SK-N-SH treated with all-trans-retinoic acid at 6 μM for 48 hours (cell line): ENCODE data around the gene LINGO3.

Experiments
- ATAC-seq: fragments of 200-7000 bp; cut with Tn5 transposase; 3 replicates; pipeline ENCODE4 v1.9.1; 2020; ENCODE audit warnings: mild to moderate bottlenecking, moderate library complexity
- ARNTL ChIP-seq: fragments of 450-650 bp; formaldehyde crosslinking; IDR thresholded peaks from 2 replicates; pipeline ENCODE4 v1.5.0; 2020; ENCODE audit warnings: low read depth, mild to moderate bottlenecking, moderate library complexity, borderline replicate concordance
- BACH2 ChIP-seq: fragments of 250-450 bp; sonication (Bioruptor Pico); IDR thresholded peaks from 2 replicates; pipeline ENCODE4 v1.9.0; 2021; ENCODE audit warnings: mild to moderate bottlenecking, borderline replicate concordance
- CREB5 ChIP-seq: fragments of 250-450 bp; sonication (Bioruptor Pico); IDR thresholded peaks from 2 replicates; pipeline ENCODE4 v1.5.1; 2020; ENCODE audit warnings: low read depth, mild to moderate bottlenecking, moderate library complexity
- CSDC2 ChIP-seq: fragments of 250-450 bp; sonication (Bioruptor Pico); IDR thresholded peaks from 2 replicates; pipeline ENCODE4 v1.5.0; 2020; ENCODE audit warnings: mild to moderate bottlenecking, moderate library complexity
- CSRNP3 ChIP-seq: fragments of 250-450 bp; sonication (Bioruptor Pico); IDR thresholded peaks from 2 replicates; pipeline ENCODE4 v1.5.1; 2021; ENCODE audit warnings: mild to moderate bottlenecking, moderate library complexity
- ESRRG ChIP-seq: fragments of 250-450 bp; sonication (Bioruptor Pico); IDR thresholded peaks from 2 replicates; pipeline ENCODE4 v1.6.1; 2021; ENCODE audit warnings: mild to moderate bottlenecking
- GLIS3 ChIP-seq: fragments of 250-450 bp; sonication (Bioruptor Pico); IDR thresholded peaks from 2 replicates; pipeline ENCODE4 v1.5.0; 2020; ENCODE audit warnings: mild to moderate bottlenecking, moderate library complexity
- OSR1 ChIP-seq: fragments of 250-450 bp; sonication (Bioruptor Pico); IDR thresholded peaks from 2 replicates; pipeline ENCODE4 v1.8.0; 2022; ENCODE audit warnings: moderate library complexity, mild to moderate bottlenecking, inconsistent platforms
- PATZ1 ChIP-seq: fragments of 250-450 bp; sonication (Bioruptor Pico); IDR thresholded peaks from 2 replicates; pipeline ENCODE4 v1.8.0; 2020; ENCODE audit warnings: mild to moderate bottlenecking, moderate library complexity, borderline replicate concordance
- SNAI2 ChIP-seq: fragments of 250-450 bp; sonication (Bioruptor Pico); IDR thresholded peaks from 2 replicates; pipeline ENCODE4 v1.5.0; 2020; ENCODE audit warnings: mild to moderate bottlenecking, moderate library complexity
- TCF4 ChIP-seq: fragments of 250-450 bp; sonication (Bioruptor Pico); IDR thresholded peaks from 2 replicates; pipeline ENCODE4 v1.8.0; 2021; ENCODE audit warnings: mild to moderate bottlenecking, moderate library complexity, borderline replicate concordance
- TOX ChIP-seq: fragments of 250-450 bp; sonication (Bioruptor Pico); IDR thresholded peaks from 2 replicates; pipeline ENCODE4 v1.8.0; 2021; ENCODE audit warnings: mild to moderate bottlenecking, moderate library complexity, borderline replicate concordance
- TSHZ2 ChIP-seq: fragments of 250-450 bp; sonication (Bioruptor Pico); IDR thresholded peaks from 2 replicates; pipeline ENCODE4 v1.5.0; 2020; ENCODE audit warnings: mild to moderate bottlenecking, moderate library complexity
- ZFP30 ChIP-seq: fragments of 450-650 bp; formaldehyde crosslinking; IDR thresholded peaks from 2 replicates; pipeline ENCODE4 v1.5.0; 2022; ENCODE audit warnings: mild to moderate bottlenecking, moderate library complexity
- ZNF565 ChIP-seq: fragments of 450-650 bp; formaldehyde crosslinking; conservative IDR thresholded peaks from 2 replicates; pipeline ENCODE4 v1.5.0; 2020; ENCODE audit warnings: low read depth, mild to moderate bottlenecking, moderate library complexity
- ZNF70 ChIP-seq: fragments of 450-650 bp; formaldehyde crosslinking; IDR thresholded peaks from 2 replicates; pipeline ENCODE4 v1.5.0; 2020; ENCODE audit warnings: mild to moderate bottlenecking, moderate library complexity
- ZNF8 ChIP-seq: fragments of 450-650 bp; formaldehyde crosslinking; IDR thresholded peaks from 2 replicates; pipeline ENCODE4 v1.5.0; 2020; ENCODE audit warnings: mild to moderate bottlenecking, moderate library complexity

LINGO3 gene

GRCh38 chr19:2309734-2310362, 1.9 kb upstream of the LINGO3 start:
- TF ChIP-seq TOX (CRISPR knock-in tag) (no peak), CSDC2 (CRISPR knock-in tag) (no peak), TCF4 (CRISPR knock-in tag) (peak; percentile 40; the same call in 1 of the 2 replicates), ESRRG (no peak)
- peak; percentile 31 for ATAC-seq

GRCh38 chr19:2307518-2308012, 389 bp downstream of the LINGO3 start:
- ATAC-seq, result no peak

GRCh38 chr19:2306971-2307370, 983 bp downstream of the LINGO3 start:
- ATAC-seq, result no peak

More at GRCh38 chr19:2307518-2308012, 389 bp downstream of the LINGO3 start:
- TF ChIP-seq OSR1, result no peak
- TF ChIP-seq, all 23 proteins: peak for 0

GRCh38 chr19:2306281-2306806, 1.6 kb downstream of the LINGO3 start:
- no peak for ATAC-seq
- TF ChIP-seq ZNF70 (CRISPR knock-in tag), result no peak
- no peak for TF ChIP-seq BACH2 (CRISPR knock-in tag)
- TF ChIP-seq TSHZ2 (CRISPR knock-in tag), result no peak
- no peak for TF ChIP-seq CSDC2 (CRISPR knock-in tag)
- no peak for TF ChIP-seq ZNF8 (CRISPR knock-in tag)
- no peak for TF ChIP-seq TOX (CRISPR knock-in tag)
- TF ChIP-seq CSRNP3 (CRISPR knock-in tag), result no peak
- no peak for TF ChIP-seq OSR1
- TF ChIP-seq ESRRG, result no peak
- no peak for TF ChIP-seq SNAI2 (CRISPR knock-in tag)

More at GRCh38 chr19:2306971-2307370, 983 bp downstream of the LINGO3 start:
- TF ChIP-seq CREB5 (CRISPR knock-in tag) (no peak), ZFP30 (no peak), PATZ1 (CRISPR knock-in tag) (no peak), TSHZ2 (CRISPR knock-in tag) (no peak), TCF4 (CRISPR knock-in tag) (no peak), ZNF565 (CRISPR knock-in tag) (no peak), ARNTL (CRISPR knock-in tag) (no peak), GLIS3 (no peak)
